ENCODE results near the gene ERC2.

DNA sequence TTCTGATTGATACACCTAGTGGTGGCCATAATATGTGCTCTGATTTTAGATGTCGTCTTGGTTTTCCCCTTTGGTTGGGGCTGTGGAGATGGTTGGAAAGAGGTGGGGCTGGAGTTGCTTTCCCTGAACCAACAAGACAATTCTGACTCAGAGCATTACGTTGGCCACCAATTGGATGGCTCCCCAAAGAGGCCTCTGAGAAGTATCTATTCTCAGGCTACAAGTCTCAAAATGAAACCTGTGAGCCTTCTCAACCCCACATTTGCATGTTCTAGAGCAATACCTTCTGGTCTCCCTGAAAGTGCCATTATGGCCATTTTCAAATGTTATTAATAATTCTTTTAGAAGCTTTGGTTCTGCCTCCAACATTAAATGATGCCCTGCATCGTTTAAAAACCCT, 792.8 kb downstream of the ERC2 start:
- no peak for TF ChIP-seq ZC3H10 (CRISPR knock-in tag; IDR thresholded peaks at IDR 0.05)
- TF ChIP-seq ESRRG (CRISPR knock-in tag; IDR thresholded peaks at IDR 0.05), result no peak
- TF ChIP-seq ZFP3 (CRISPR knock-in tag; IDR thresholded peaks at IDR 0.05), result no peak
- TF ChIP-seq PATZ1 (CRISPR knock-in tag; IDR thresholded peaks at IDR 0.05; ENCODE audit: borderline replicate concordance), result no peak
- no peak for TF ChIP-seq POU6F1 (CRISPR knock-in tag; IDR thresholded peaks at IDR 0.05; ENCODE audit: borderline replicate concordance, low read depth)
- TF ChIP-seq RARB (CRISPR knock-in tag; IDR thresholded peaks at IDR 0.05), result no peak
- TF ChIP-seq TOX (CRISPR knock-in tag; IDR thresholded peaks at IDR 0.05; ENCODE audit: borderline replicate concordance), result no peak
- no peak for TF ChIP-seq TCF4 (CRISPR knock-in tag; IDR thresholded peaks at IDR 0.05; ENCODE audit: borderline replicate concordance)
- no peak for TF ChIP-seq ZFP30 (CRISPR knock-in tag; IDR thresholded peaks at IDR 0.05)
- TF ChIP-seq CREB5 (CRISPR knock-in tag; IDR thresholded peaks at IDR 0.05; ENCODE audit: low read depth), result no peak
- TF ChIP-seq ARNTL (CRISPR knock-in tag; IDR thresholded peaks at IDR 0.05; ENCODE audit: borderline replicate concordance, low read depth), result no peak

All from SK-N-SH treated with all-trans-retinoic acid at 6 μM for 48 hours (cell line).